Peyer's patch (tissue), 4 donors: ENCODE measurements around the gene EYS. TPM values are rescaled to one million over a fixed set of nuclear protein-coding genes. Genes with fewer than 3 reads are reported as not detected.

Source experiments
- DNase-seq, 3 donors: peaks; one replicate each; pipeline ENCODE4 v3.0.0-alpha.2; 2017 to 2019
- H3K27ac ChIP-seq, 4 donors: fragments of 200-600 bp; sonication (generic); one replicate each; pipeline ENCODE4 v1.5.1; 2016 to 2019
- H3K27me3 ChIP-seq, 2 donors: fragments of 200-600 bp; sonication (generic); one replicate each; pipeline ENCODE4 v1.5.1; 2019
- H3K36me3 ChIP-seq, 3 donors: fragments of 200-600 bp; sonication (generic); one replicate each; pipeline ENCODE4 v1.5.1; 2016 to 2019
- H3K4me1 ChIP-seq, 4 donors: fragments of 200-600 bp; sonication (generic); one replicate each; pipeline ENCODE4 v1.5.1; 2016 to 2019
- H3K4me3 ChIP-seq, 4 donors: fragments of 200-600 bp; sonication (generic); 1 replicate in 3 of 4; 2 replicates in 1 of 4; pipeline ENCODE4 v1.5.1; 2016 to 2019; ENCODE audit warnings: mild to moderate bottlenecking in 1 of 4
- H3K9me3 ChIP-seq, 4 donors: fragments of 200-600 bp; sonication (generic); one replicate each; pipeline ENCODE4 v1.5.1; 2016 to 2019; ENCODE audit warnings: mild to moderate bottlenecking in 1 of 4
- CTCF ChIP-seq, 6 experiments: fragments of 450-650 bp in 4 of 6; fragments of 200-600 bp in 2 of 6; sonication (generic) in 1 of 6; IDR thresholded peaks; one replicate each; pipeline ENCODE4 v1.5.1; 2017 to 2019; ENCODE audit warnings: antibody characterized with exemption in 6 of 6, mild to moderate bottlenecking in 3 of 6, moderate library complexity in 1 of 6
- POLR2A ChIP-seq, 2 donors: fragments of 450-650 bp; IDR thresholded peaks; one replicate each; pipeline ENCODE4 v1.5.1; 2017; ENCODE audit warnings: antibody characterized with exemption in 2 of 2, mild to moderate bottlenecking in 2 of 2, moderate library complexity in 2 of 2
- total RNA-seq, 4 donors: library from RNA; depleted of rRNA; stranded (reverse); fragments of >200 nt; gene quantifications; one replicate each; pipeline ENCODE4 v1.1.0, GENCODE V29; 2016

EYS gene
- total RNA-seq, 4 donors from 2014 or later: 0.13 to 1.5 (median 0.35) TPM; not detected in 1

DNA sequence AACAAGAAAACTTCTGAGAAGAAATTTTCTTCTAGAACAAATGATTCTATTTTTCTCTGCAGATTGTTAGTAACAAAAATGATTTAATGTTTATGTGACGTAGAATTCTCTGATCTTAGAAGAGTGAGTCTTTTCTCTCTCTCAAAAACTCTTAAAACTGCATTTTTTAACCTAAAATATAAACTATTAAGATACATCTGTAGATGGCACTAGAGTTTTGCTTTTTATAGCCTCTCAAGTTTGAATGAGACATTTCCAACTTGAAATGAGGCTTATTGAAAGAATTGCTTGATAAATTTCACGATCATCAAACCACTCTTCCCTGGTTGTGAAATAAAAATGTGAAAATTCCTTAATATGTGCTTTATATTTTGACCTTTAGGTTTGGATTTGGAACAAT lies 2017.6 kb downstream of the EYS start:
- Histone ChIP-seq H3K27ac (no peak overlapping the region), H3K27me3 (no peaks in the 10 kb centered on the region), H3K4me3 (no peak overlapping the region), H3K9me3 (no peaks in the 10 kb centered on the region), H3K4me1 (no peaks in the 10 kb centered on the region), H3K36me3 (peaks cover 0 to 5% (median 0%) of the 10 kb centered on the region in 3 donors)
- no peak for DNase-seq
- TF ChIP-seq POLR2A (IDR thresholded peaks at IDR 0.05) (no peak), CTCF (IDR thresholded peaks at IDR 0.05) (no peak)

DNA sequence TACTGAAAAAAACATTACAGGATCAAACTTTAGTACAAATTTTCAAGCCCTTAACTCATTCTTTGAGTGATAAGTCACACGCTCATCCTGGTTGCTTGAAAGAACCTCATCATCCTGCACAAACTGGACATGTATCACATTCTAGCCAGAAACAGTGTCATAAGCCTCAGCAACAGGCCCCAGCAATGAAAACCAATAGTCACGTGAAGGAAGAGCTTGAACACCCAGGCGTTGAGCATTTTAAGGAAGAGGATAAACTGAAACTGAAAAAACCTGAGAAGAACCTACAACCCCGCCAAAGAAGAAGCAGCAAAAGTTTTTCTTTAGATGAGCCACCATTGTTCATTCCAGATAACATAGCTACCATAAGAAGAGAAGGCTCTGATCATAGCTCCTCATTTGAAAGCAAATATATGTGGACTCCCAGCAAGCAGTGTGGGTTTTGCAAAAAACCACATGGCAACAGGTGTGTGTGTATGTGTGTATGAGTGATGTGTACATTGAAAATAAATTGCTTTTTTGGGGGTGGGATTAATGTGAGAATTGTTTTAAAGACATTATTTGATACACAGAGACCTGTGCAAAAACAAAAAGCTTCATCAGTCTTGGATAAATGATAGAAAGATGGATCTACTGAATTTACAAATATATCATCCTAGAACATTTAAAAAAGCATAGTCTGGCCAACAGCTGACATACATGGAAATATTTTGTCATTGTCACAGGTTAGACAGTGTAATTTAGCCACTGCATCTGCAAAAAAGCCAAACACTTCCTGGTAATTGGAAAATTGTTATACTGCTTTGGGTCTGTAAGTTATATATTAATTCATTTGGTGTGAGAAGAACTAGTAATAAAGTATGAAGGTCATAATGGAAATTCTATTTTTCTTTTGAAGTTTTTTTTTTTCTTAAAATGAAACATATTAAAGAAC lies 2021.3 kb downstream of the EYS start:
- H3K27ac ChIP-seq: no peak overlapping the region
- H3K27me3 ChIP-seq: no peaks in the 10 kb centered on the region
- no peak for TF ChIP-seq POLR2A (IDR thresholded peaks at IDR 0.05)
- no peak for TF ChIP-seq CTCF (IDR thresholded peaks at IDR 0.05)
- no peaks in the 10 kb centered on the region for H3K9me3 ChIP-seq
- DNase-seq: no peak
- H3K4me3 ChIP-seq: no peak overlapping the region
- H3K4me1 ChIP-seq: peaks cover 0 to 7% (median 0%) of the 10 kb centered on the region in 4 donors
- H3K36me3 ChIP-seq: peaks cover 0 to 10% (median 0%) of the 10 kb centered on the region in 3 donors

DNA sequence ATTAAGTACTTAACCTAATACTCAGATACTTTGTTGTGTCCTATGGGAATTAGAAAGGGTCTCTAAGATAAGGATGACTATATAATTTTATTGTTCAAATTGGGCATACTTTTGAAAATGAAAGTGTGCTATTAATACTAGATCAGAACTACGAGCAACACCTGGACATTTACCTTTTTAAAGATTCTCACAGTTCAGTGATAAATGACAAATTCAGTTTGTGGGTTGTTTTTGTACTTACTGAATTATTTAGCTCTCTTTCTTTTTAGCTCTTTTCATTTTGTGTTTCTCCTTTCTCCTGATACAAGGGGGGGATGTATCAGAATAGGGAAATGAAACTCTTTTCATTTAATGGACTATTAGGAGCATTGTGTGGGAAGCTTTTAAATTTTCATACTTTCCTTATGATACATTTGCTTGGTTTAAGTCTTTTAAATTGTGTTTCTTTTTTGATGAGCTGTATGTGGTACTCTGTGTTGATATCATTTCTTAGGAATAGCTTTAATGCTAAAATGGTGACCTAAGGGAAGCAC lies 2023.9 kb downstream of the EYS start:
- no peak for TF ChIP-seq POLR2A (IDR thresholded peaks at IDR 0.05)
- TF ChIP-seq CTCF (IDR thresholded peaks at IDR 0.05): no peak
- no peak for DNase-seq
- H3K4me1 ChIP-seq: peaks cover 0 to 7% (median 1%) of the 10 kb centered on the region in 4 donors
- no peak overlapping the region for H3K4me3 ChIP-seq
- no peak overlapping the region for H3K27ac ChIP-seq
- peaks cover 0 to 14% (median 0%) of the 10 kb centered on the region in 3 donors for H3K36me3 ChIP-seq
- H3K9me3 ChIP-seq: no peaks in the 10 kb centered on the region
- H3K27me3 ChIP-seq: no peaks in the 10 kb centered on the region

GRCh38 chr6:63677282-63677681 lies 2029.7 kb downstream of the EYS start:
- H3K4me1 ChIP-seq: peaks cover 0 to 46% (median 13%) of the 10 kb centered on the region in 4 donors
- no peak for TF ChIP-seq POLR2A (IDR thresholded peaks at IDR 0.05)
- TF ChIP-seq CTCF (IDR thresholded peaks at IDR 0.05): no peak

DNA sequence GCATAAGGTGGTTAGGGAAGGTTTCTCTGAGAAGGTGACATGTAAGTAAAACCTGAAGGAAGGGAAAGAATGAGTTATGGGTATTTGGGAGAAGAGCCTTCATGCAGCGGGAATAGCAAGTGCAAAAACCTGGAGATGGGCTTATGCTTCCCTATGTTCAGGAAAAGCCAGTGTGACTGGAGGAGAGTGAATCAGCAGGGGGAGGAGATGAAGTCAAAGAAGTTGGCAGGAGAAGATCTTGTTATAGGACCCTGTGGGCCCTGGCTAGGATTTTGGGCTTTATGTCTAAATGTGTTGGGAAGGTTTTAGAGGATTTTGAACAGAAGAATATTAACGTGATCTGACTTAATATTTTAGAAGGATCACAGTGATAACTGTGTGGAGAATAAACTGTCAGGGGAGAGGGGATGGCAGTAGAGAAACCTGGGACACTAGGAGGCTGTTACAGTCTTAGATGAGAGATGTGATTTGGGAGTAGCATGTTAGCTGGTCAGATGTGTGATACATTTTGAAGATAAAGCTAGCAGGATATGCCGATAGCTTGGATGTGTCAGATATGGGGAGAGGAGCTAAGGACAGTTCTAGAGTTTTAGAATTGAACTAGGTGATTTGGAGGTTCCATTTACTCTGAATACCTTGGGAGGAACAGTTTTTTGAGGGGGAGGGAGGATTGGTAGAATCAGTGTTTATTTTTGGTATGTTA lies 2030.5 kb downstream of the EYS start:
- peaks cover 0 to 46% (median 13%) of the 10 kb centered on the region in 4 donors for H3K4me1 ChIP-seq
- peak overlapping the region in 2 of 4 donors; percentile 41 to 58 for H3K27ac ChIP-seq
- H3K9me3 ChIP-seq: no peaks in the 10 kb centered on the region
- peaks cover 0 to 4% (median 0%) of the 10 kb centered on the region in 3 donors for H3K36me3 ChIP-seq
- no peaks in the 10 kb centered on the region for H3K27me3 ChIP-seq
- H3K4me3 ChIP-seq: no peak overlapping the region
- no peak for TF ChIP-seq POLR2A (IDR thresholded peaks at IDR 0.05)
- no peak for TF ChIP-seq CTCF (IDR thresholded peaks at IDR 0.05)
- no peak for DNase-seq

More at GRCh38 chr6:63677282-63677681, 2029.7 kb downstream of the EYS start:
- Histone ChIP-seq H3K9me3 (no peaks in the 10 kb centered on the region), H3K4me3 (no peak overlapping the region), H3K27me3 (no peaks in the 10 kb centered on the region), H3K36me3 (peaks cover 0 to 4% (median 0%) of the 10 kb centered on the region in 3 donors), H3K27ac (peak overlapping the region in 2 of 4 donors; percentile 41 to 58)
- DNase-seq: no peak
